NT2/D1 (cell line): Measurements from ENCODE around the gene SYT6.

Experiments
- DNase-seq: peaks from one replicate; pipeline ENCODE4 v3.0.0-alpha.2; 2011; ENCODE audit warnings: low read depth, low spot score
- H3K27me3 ChIP-seq: 2 replicates; pipeline ENCODE4 v1.6.0; 2011; ENCODE audit warnings: mild to moderate bottlenecking; ENCODE audit not compliant: insufficient read length, insufficient read depth
- H3K36me3 ChIP-seq: 2 replicates; pipeline ENCODE4 v1.6.1; 2011; ENCODE audit warnings: mild to moderate bottlenecking, low read length, mixed read lengths; ENCODE audit not compliant: insufficient read depth, insufficient read length
- H3K4me1 ChIP-seq: 2 replicates; pipeline ENCODE4 v1.5.1; 2011; ENCODE audit not compliant: insufficient read depth, insufficient read length
- H3K4me3 ChIP-seq: 2 replicates; pipeline ENCODE4 v1.5.1; 2011; ENCODE audit warnings: low read depth; ENCODE audit not compliant: insufficient read length
- H3K9ac ChIP-seq: 2 replicates; pipeline ENCODE4 v1.6.0; 2011; ENCODE audit warnings: low read depth; ENCODE audit not compliant: insufficient read length
- H3K9me3 ChIP-seq: 2 replicates; pipeline ENCODE4 v1.5.1; 2011; ENCODE audit warnings: mild to moderate bottlenecking, low read length; ENCODE audit not compliant: insufficient read depth
- SUZ12 ChIP-seq: IDR thresholded peaks from 2 replicates; pipeline ENCODE4 v1.6.1; 2011; ENCODE audit not compliant: insufficient read length, insufficient read depth; ENCODE audit errors: extremely low read depth
- YY1 ChIP-seq: IDR thresholded peaks from 2 replicates; pipeline ENCODE4 v1.6.1; 2011; ENCODE audit not compliant: insufficient read length, insufficient read depth
- ZNF274 ChIP-seq: IDR thresholded peaks from 2 replicates; pipeline ENCODE4 v1.6.1; 2011; ENCODE audit warnings: mild to moderate bottlenecking, low read depth, low read length

The SYT6 gene

DNA sequence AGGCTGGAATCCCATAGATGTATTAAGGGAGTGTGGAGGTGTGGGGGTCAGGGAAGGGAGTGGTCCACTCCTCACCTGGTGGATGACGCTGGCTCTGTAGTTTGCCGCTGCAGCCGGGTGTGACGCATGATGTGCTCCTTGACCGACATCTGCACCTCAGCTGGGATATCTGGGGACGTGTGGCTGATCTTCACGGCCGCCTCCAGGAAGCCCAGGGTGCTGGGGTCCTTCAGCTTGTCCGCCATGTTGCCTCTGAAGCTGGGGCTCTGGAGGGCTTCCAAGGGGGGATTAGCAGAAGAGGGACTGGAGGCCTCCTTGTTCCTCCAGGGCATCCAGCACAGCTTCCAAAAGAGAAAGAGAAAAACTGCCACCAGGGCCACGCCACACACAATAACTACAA is 14.1 kb downstream of the SYT6 start:
- H3K36me3 ChIP-seq: peaks cover 43% of the 10 kb centered on the region
- H3K4me3 ChIP-seq: no peak overlapping the region
- no peak overlapping the region for H3K9ac ChIP-seq
- TF ChIP-seq YY1 (no peak), ZNF274 (no peak), SUZ12 (no peak)
- no peak for DNase-seq
- H3K27me3 ChIP-seq: no peaks in the 10 kb centered on the region
- no peaks in the 10 kb centered on the region for H3K4me1 ChIP-seq
- no peaks in the 10 kb centered on the region for H3K9me3 ChIP-seq

DNA sequence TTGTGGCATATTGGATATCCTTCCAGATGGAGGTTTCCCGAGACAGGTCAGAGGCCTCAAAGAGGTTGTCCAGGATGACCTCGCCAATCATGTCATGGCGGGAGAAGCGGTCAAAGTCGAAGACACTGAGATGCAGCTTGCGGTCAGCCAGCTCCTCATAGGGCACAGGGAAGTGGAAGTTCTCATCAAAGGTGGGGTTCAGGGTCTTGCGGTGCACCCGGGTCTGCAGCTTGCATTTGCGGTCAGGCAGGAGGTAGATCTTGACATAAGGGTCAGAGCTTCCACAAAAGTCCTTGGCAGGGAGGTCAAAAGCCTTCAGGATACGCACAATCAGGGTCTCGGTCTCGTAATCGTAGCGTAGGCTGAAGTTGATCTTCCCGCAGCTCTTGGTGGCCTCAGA is 16.2 kb downstream of the SYT6 start:
- Histone ChIP-seq H3K4me3 (no peak overlapping the region), H3K27me3 (no peaks in the 10 kb centered on the region), H3K9me3 (no peaks in the 10 kb centered on the region), H3K9ac (no peak overlapping the region), H3K36me3 (peaks cover 45% of the 10 kb centered on the region), H3K4me1 (peaks cover 11% of the 10 kb centered on the region)
- no peak for TF ChIP-seq SUZ12
- no peak for TF ChIP-seq ZNF274
- no peak for TF ChIP-seq YY1
- no peak for DNase-seq

DNA sequence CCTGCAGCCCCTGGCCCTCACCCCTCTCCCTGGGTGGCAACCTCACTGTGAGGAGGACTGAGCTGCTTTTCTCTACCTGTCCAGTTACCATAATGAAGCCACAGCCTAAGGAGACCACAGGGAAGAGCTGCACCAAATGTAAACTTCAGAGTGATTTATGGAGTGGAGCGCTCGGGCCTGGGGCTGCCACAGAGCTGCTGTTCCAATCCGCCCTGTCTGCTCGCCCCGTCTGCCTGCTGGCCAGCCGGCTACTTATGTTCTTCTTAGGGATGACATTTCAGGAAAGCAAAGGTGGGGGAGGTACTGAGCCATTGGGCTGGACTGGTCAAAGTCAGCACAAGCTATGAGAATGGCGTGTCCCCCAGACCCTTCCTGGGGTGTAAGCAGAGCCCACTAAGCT is 17.9 kb downstream of the SYT6 start:
- peaks cover 11% of the 10 kb centered on the region for H3K4me1 ChIP-seq
- H3K4me3 ChIP-seq: no peak overlapping the region
- H3K27me3 ChIP-seq: no peaks in the 10 kb centered on the region
- H3K9me3 ChIP-seq: no peaks in the 10 kb centered on the region
- peaks cover 46% of the 10 kb centered on the region for H3K36me3 ChIP-seq
- no peak for DNase-seq
- H3K9ac ChIP-seq: no peak overlapping the region
- TF ChIP-seq SUZ12 (no peak), ZNF274 (no peak), YY1 (no peak)

DNA sequence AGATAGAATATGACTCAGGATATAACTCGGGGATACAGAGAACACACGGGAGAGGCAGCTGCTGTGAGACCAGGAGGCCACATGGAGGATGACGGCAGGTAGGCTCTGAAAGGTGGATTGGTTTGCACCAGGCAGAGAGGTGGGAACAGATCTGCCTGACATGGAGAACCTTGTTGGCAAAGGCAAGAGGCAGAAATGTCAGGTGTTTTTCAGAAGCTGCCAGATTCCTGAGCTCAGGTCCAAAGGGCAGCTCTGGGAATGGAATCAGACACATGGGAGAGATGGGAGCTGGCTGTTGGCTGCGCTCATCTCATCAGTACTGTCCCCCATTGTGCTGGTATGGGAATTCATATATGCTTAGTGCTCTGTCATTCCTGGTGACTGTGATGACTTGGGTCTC is 19.2 kb downstream of the SYT6 start:
- no peak overlapping the region for H3K9ac ChIP-seq
- no peak for DNase-seq
- peaks cover 49% of the 10 kb centered on the region for H3K36me3 ChIP-seq
- TF ChIP-seq YY1 (no peak), ZNF274 (no peak), SUZ12 (no peak)
- H3K9me3 ChIP-seq: no peaks in the 10 kb centered on the region
- H3K27me3 ChIP-seq: no peaks in the 10 kb centered on the region
- peaks cover 11% of the 10 kb centered on the region for H3K4me1 ChIP-seq
- H3K4me3 ChIP-seq: no peak overlapping the region

DNA sequence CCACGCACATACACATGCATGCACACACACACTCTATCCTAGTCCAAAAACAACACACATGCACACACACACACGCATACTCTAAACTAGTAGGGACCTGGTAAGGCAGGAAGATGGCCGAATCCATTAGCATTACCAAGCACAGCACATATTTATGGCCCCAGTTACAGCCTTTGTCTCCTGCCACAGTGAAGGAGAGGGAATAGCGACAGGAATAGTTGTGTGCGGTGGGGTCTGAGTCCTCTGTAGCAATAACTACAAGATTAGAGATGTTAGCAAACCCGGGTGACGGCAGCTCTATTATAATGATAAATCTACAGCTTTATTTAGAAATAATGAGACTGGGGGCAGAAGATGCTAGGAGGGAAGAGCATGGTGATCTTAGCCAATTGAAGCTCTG is 20.5 kb downstream of the SYT6 start:
- Histone ChIP-seq H3K36me3 (peaks cover 52% of the 10 kb centered on the region), H3K4me3 (no peak overlapping the region), H3K4me1 (peaks cover 11% of the 10 kb centered on the region), H3K27me3 (no peaks in the 10 kb centered on the region), H3K9me3 (no peaks in the 10 kb centered on the region), H3K9ac (no peak overlapping the region)
- DNase-seq: no peak
- TF ChIP-seq SUZ12 (no peak), YY1 (no peak), ZNF274 (no peak)

DNA sequence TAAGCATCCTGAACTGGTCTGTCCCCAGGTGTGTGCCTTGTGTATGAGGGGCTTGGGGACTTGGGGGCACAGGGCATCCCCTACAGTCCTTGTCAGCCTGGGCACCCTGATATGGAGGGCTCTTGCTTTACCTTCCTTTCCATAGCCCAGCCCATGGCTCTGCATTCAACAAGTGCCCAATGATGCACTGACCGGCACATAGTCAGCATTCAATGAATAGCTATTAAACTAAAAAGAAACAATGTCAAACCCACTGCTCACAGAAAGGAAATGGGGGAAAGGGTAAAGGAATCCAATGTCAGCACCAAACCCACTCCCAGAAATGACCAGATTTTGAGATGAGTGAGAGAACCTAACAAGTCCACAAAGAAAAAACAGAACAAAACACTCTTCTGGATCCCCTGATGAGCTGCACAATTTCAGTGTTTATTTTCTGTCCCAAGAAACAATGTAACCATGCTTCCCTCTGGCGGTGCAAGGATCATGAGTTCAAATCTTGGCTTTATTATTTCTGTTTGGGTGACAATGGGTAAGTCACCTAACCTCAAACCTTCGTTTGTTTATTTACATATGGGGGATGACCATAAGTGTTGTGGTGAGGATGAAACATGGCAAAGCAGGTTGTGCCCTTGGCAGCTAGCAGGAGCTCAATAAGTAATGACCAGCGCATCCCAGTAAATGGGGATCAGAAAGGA is 22.0 kb downstream of the SYT6 start:
- TF ChIP-seq ZNF274 (no peak), YY1 (no peak), SUZ12 (no peak)
- Histone ChIP-seq H3K9ac (no peak overlapping the region), H3K36me3 (peaks cover 37% of the 10 kb centered on the region), H3K4me1 (peaks cover 11% of the 10 kb centered on the region), H3K4me3 (no peak overlapping the region), H3K9me3 (no peaks in the 10 kb centered on the region), H3K27me3 (no peaks in the 10 kb centered on the region)
- DNase-seq: no peak

DNA sequence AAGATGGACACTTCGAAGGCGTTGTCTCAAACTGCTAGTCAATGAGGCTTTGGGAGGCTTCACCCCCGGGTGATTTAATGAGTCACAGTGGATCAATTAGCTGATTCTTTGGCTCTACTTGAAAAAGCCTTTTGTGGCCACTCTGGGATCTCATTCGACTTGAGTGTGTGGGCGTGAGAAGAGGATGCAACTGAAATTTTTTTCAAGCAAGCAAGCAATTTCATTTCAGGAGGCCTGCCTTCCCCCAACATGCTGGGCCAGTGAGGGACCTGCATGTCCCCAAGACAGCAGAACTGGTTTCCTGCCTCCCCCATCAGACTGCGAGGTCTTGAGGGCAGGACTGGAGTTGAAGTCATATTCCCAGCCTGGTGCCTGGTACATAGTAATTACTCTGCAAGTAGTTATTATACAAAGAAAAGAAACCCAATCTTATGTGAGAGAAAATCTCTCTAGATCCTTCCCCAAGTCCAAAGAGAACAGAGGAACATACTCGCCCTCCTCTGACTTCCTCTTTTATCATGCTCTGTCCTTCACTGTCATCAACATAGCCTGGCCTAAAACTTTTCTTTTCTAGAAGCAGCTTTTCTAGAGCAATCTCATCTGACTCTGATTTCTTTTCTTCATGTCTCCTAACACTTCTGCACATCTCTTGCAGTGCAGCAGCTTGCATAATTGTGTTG is 22.7 kb downstream of the SYT6 start:
- Histone ChIP-seq H3K27me3 (no peaks in the 10 kb centered on the region), H3K4me3 (no peak overlapping the region), H3K9me3 (no peaks in the 10 kb centered on the region), H3K4me1 (peaks cover 11% of the 10 kb centered on the region), H3K36me3 (peaks cover 31% of the 10 kb centered on the region), H3K9ac (no peak overlapping the region)
- DNase-seq: no peak
- TF ChIP-seq ZNF274 (no peak), SUZ12 (no peak), YY1 (no peak)
